ENCODE results near the gene DENND1C. TPM values are rescaled to one million over a fixed set of nuclear protein-coding genes. Genes with fewer than 3 reads are reported as not detected.

The DENND1C gene
- total and polyA plus RNA-seq, 2 of the 8 experiments (the other 6 are each of a cell fraction or from before 2014, with no cell fraction given), result 3.6 to 4.0 TPM

DNA sequence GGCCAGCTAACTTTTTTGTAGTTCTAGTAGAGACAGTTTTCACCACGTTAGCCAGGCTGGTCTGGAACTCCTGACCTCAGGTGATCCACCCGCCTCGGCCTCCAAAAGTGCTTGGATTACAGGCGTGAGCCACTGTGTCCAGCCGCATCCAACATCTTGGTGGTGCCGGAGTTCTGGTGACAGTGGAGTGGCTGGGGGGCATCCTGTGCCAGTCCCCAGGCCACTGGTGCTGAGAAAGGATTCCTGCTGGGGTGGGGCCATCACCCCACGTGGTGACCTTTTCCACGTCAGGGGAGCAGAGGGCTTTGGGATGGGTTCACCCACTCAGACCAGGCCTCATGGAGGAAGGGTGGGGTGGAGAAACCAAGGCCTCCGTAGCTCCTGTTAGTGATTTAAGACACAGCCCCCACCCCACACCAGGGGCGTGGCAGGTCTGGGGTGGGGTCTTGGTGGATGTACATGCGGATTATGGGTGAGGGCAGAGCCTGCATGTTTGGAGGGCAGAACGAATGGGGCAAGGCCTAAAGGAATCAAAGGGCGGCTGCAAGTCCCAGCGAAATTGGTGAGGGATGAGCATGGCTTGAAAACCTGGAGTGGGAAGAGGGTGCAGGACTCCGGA lies 33.4 kb upstream of the DENND1C start (continued):
- TF ChIP-seq CBX5 (IDR thresholded peaks at IDR 0.05; ENCODE audit: low read depth, low read length), result no peak
- TF ChIP-seq, protein P1, sequence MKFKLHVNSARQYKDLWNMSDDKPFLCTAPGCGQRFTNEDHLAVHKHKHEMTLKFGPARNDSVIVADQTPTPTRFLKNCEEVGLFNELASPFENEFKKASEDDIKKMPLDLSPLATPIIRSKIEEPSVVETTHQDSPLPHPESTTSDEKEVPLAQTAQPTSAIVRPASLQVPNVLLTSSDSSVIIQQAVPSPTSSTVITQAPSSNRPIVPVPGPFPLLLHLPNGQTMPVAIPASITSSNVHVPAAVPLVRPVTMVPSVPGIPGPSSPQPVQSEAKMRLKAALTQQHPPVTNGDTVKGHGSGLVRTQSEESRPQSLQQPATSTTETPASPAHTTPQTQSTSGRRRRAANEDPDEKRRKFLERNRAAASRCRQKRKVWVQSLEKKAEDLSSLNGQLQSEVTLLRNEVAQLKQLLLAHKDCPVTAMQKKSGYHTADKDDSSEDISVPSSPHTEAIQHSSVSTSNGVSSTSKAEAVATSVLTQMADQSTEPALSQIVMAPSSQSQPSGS (IDR thresholded peaks at IDR 0.05; ENCODE audit: low read length), result no peak
- no peak for TF ChIP-seq RFX5 (IDR thresholded peaks at IDR 0.05; ENCODE audit: borderline replicate concordance, low read depth, low read length)
- TF ChIP-seq RXRA (IDR thresholded peaks at IDR 0.05; ENCODE audit: insufficient read depth, low read depth, low read length), result no peak
- TF ChIP-seq FOSL1 (IDR thresholded peaks at IDR 0.05; ENCODE audit: insufficient read depth, low read depth, low read length), result no peak
- TF ChIP-seq CBX8 (IDR thresholded peaks at IDR 0.05; ENCODE audit: borderline replicate concordance, low read depth, low read length), result no peak
- no peak for TF ChIP-seq RAD21 (IDR thresholded peaks at IDR 0.05 in 1 of 2, conservative IDR thresholded peaks at IDR 0.05 in 1 of 2; ENCODE audit: low read depth in 2 of 2, low read length in 2 of 2)
- TF ChIP-seq SIRT6 (IDR thresholded peaks at IDR 0.05; ENCODE audit: low read length), result no peak
